HepG2 (cell line): ENCODE data around the gene HECTD1. TPM values are rescaled to one million over a fixed set of nuclear protein-coding genes. Genes with fewer than 3 reads are reported as not detected.

Experiments used
- ARHGAP35 ChIP-seq: sonication (generic); formaldehyde crosslinking; IDR thresholded peaks from 2 replicates; pipeline ENCODE4 v1.9.0; 2022; ENCODE audit warnings: mild to moderate bottlenecking, inconsistent platforms, moderate library complexity, missing genetic modification reagents, borderline replicate concordance
- CSRNP1 ChIP-seq: sonication (generic); formaldehyde crosslinking; IDR thresholded peaks from 2 replicates; pipeline ENCODE4 v1.8.1; 2023; ENCODE audit warnings: mild to moderate bottlenecking, missing genetic modification reagents
- JUN ChIP-seq: sonication (generic); formaldehyde crosslinking; IDR thresholded peaks from 2 replicates; pipeline ENCODE4 v1.4.0; 2020; ENCODE audit warnings: mild to moderate bottlenecking, missing genetic modification reagents
- MBNL3 ChIP-seq: fragments of 250-450 bp; sonication (Bioruptor Pico); conservative IDR thresholded peaks from 2 replicates; pipeline ENCODE4 v1.8.0; 2022; ENCODE audit warnings: mild to moderate bottlenecking, inconsistent platforms
- MIXL1 ChIP-seq: IDR thresholded peaks from 2 replicates; pipeline ENCODE4 v1.6.1; 2016
- ONECUT2 ChIP-seq: sonication (generic); formaldehyde crosslinking; IDR thresholded peaks from 2 replicates; pipeline ENCODE4 v1.4.0; 2020; ENCODE audit warnings: missing genetic modification reagents
- PHB2 ChIP-seq: fragments of 450-650 bp; IDR thresholded peaks from 2 replicates; pipeline ENCODE4 v1.6.1; 2018; ENCODE audit not compliant: partially characterized antibody
- PRMT3 ChIP-seq: sonication (generic); formaldehyde crosslinking; IDR thresholded peaks from 2 replicates; pipeline ENCODE4 v1.8.1; 2022; ENCODE audit warnings: low read depth, mild to moderate bottlenecking, moderate library complexity, missing genetic modification reagents, borderline replicate concordance
- RBFOX2 ChIP-seq: fragments of 200-400 bp; formaldehyde crosslinking; IDR thresholded peaks from 2 replicates; pipeline ENCODE4 v1.6.1; 2017; ENCODE audit warnings: low read depth, mild to moderate bottlenecking, low read length
- SIX1 ChIP-seq: sonication (generic); formaldehyde crosslinking; IDR thresholded peaks from 2 replicates; pipeline ENCODE4 v1.4.0; 2020; ENCODE audit warnings: missing genetic modification reagents, borderline replicate concordance
- STAT6 ChIP-seq: sonication (generic); formaldehyde crosslinking; IDR thresholded peaks from 2 replicates; pipeline ENCODE4 v1.4.0; 2020; ENCODE audit warnings: missing genetic modification reagents, mild to moderate bottlenecking, borderline replicate concordance
- ZBTB39 ChIP-seq: sonication (generic); formaldehyde crosslinking; IDR thresholded peaks from 2 replicates; pipeline ENCODE4 v1.5.0; 2020; ENCODE audit warnings: missing genetic modification reagents
- ZBTB4 ChIP-seq: sonication (generic); formaldehyde crosslinking; IDR thresholded peaks from 2 replicates; pipeline ENCODE4 v1.4.0; 2020; ENCODE audit warnings: missing genetic modification reagents, mild to moderate bottlenecking, borderline replicate concordance
- ZKSCAN5 ChIP-seq: sonication (generic); formaldehyde crosslinking; IDR thresholded peaks from 2 replicates; pipeline ENCODE4 v1.5.1; 2020; ENCODE audit warnings: mild to moderate bottlenecking, missing genetic modification reagents
- ZNF543 ChIP-seq: sonication (generic); formaldehyde crosslinking; IDR thresholded peaks from 2 replicates; pipeline ENCODE4 v1.4.0; 2020; ENCODE audit warnings: mild to moderate bottlenecking, missing genetic modification reagents
- polyA plus RNA-seq, 8 experiments: library from polyadenylated mRNA; depleted of rRNA in 3 of 8; stranded (reverse) in 7 of 8; unstranded in 1 of 8; fragments of >200 nt; fragmentation: Illumina TruSeq in 4 of 8; extraction: Trizol in 4 of 8; gene quantifications; 2 replicates each; pipeline versions ENCODE4 v1.2.1 to v1.2.3, GENCODE V29; 2011 to 2016; ENCODE audit warnings: low read depth in 4 of 8, missing spikeins in 1 of 8, mixed read lengths in 1 of 8; ENCODE audit not compliant: insufficient read depth in 1 of 8
- total RNA-seq, 5 experiments: library from RNA; depleted of rRNA; stranded (reverse); fragments of >200 nt; fragmentation: Illumina TruSeq; extraction: Trizol; gene quantifications; 2 replicates each; pipeline ENCODE4 v1.2.3, GENCODE V29; 2016; ENCODE audit warnings: low read depth in 1 of 5

The HECTD1 gene
- total and polyA plus RNA-seq, 2 of the 13 experiments (the other 11 are each of a cell fraction or from before 2014, with no cell fraction given), result 312 to 560 TPM

GRCh38 chr14:31090883-31091764, 116.5 kb downstream of the HECTD1 start (continued):
- peak; percentile 26; the same call in 1 of the 2 replicates for TF ChIP-seq STAT6 (CRISPR knock-in tag)
- TF ChIP-seq CSRNP1 (CRISPR knock-in tag), result 0 out of 2 replicates have a peak, but pooled peaks have one; percentile 16
- no peak for TF ChIP-seq RBFOX2
- peak; percentile 57; the same call in 1 of the 2 replicates for TF ChIP-seq SIX1 (CRISPR knock-in tag)
- TF ChIP-seq PRMT3 (CRISPR knock-in tag), result no peak
- TF ChIP-seq MIXL1 (CRISPR knock-in tag), result peak; percentile 78
- TF ChIP-seq ONECUT2 (CRISPR knock-in tag), result 0 out of 2 replicates have a peak, but pooled peaks have one; percentile 19
- TF ChIP-seq ZNF543 (CRISPR knock-in tag), result peak; percentile 28; the same call in 1 of the 2 replicates
- TF ChIP-seq ZBTB39 (CRISPR knock-in tag), result 0 out of 2 replicates have a peak, but pooled peaks have one; percentile 60
- TF ChIP-seq MBNL3 (CRISPR knock-in tag), result no peak
- TF ChIP-seq ZBTB4, result no peak
- peak; percentile 96 for TF ChIP-seq JUN (CRISPR knock-in tag)
- no peak for TF ChIP-seq ARHGAP35 (CRISPR knock-in tag)
- TF ChIP-seq PHB2, result no peak
- no peak for TF ChIP-seq ZKSCAN5 (CRISPR knock-in tag)
